GM19467 (cell line): Measurements from ENCODE around the gene JPH4.
A peak's percentile ranks its signal among the peaks of the same experiment; 100 is the strongest.

Experiments used
- ATAC-seq: cut with Tn5 transposase; IDR thresholded peaks from one replicate; pipeline ENCODE4 v1.9.1; 2021; ENCODE audit warnings: mild to moderate bottlenecking, moderate library complexity; ENCODE audit not compliant: unreplicated experiment

The JPH4 gene

GRCh38 chr14:23580948-23581281, 2.3 kb upstream of the JPH4 start:
- ATAC-seq, result no peak

GRCh38 chr14:23580152-23580926, 1.7 kb upstream of the JPH4 start:
- ATAC-seq, result no peak

DNA sequence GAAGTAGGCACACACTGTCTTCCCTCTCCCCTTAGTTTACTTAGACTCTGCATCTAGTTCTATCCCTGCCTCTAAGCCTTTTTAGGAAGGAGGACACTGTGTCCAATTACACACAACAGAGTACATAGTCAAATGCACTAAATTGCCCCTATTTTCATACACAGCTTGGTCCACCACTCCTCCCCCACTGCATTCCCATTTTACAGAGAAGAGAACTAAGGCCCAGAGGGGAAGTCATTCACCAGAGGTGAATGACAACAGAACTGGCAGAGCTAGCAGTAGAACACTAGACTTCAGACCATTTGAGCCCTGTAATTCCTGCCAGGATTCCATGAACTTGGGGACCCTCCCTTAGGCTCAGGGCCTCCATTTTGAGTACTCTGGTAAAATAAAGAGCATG, 1.1 kb upstream of the JPH4 start:
- no peak for ATAC-seq

DNA sequence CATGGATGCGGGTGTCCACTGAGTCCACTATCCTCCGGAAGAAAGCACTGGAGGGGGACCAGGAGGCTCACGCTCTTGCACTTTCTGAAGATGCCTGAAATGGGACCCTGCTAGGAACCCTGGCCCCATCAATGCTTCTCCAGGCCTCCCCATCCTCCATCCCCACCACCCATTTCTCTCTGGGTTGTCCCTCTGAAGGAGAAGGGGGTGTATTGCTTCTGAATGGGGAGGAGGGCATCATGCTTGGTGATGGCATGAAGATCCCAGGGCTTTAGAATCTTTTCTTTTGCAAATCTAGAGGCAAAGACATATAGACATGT, 681 bp upstream of the JPH4 start:
- no peak for ATAC-seq

- no peak for ATAC-seq
Measured at GRCh38 chr14:23577710-23578392, 739 bp downstream of the JPH4 start.

DNA sequence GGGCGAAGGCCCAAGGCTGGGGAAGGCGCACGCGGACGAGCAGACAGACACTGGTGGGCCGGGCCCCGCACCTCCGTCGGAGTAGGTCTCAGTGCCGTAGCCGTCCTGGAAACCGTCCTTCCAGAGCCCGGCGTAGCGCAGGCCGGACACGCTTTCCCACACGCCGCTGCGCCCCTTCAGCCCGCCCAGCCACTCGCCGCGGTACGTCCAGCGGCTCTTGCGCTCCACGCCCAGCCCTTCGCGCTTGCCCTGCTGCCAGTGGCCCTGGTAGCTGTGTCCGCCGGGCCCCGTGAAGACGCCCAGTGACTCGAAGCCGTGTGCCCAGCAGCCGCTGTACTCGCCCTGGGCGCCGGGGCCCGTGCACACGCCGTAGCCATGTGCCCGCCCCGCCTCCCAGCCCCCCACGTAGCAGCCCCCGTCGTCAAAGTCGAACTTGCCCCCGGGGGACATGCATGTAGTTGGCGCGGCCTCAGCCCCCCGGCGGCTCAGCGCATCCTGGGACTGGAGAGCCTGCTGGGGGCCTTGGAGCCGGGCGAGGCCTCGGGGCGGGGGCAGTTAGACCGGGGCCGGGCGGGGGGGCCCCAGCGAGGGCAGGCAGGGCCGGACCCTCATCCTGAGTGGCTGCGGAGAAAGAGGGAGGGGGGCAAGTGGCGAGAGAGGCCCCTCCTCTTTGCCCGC, 1.4 kb downstream of the JPH4 start:
- no peak for ATAC-seq

GRCh38 chr14:23573384-23574015, 5.1 kb downstream of the JPH4 start:
- ATAC-seq, result no peak

- ATAC-seq, result no peak
Measured at GRCh38 chr14:23572836-23573235, 5.8 kb downstream of the JPH4 start.

GRCh38 chr14:23572524-23572828, 6.1 kb downstream of the JPH4 start:
- no peak for ATAC-seq

DNA sequence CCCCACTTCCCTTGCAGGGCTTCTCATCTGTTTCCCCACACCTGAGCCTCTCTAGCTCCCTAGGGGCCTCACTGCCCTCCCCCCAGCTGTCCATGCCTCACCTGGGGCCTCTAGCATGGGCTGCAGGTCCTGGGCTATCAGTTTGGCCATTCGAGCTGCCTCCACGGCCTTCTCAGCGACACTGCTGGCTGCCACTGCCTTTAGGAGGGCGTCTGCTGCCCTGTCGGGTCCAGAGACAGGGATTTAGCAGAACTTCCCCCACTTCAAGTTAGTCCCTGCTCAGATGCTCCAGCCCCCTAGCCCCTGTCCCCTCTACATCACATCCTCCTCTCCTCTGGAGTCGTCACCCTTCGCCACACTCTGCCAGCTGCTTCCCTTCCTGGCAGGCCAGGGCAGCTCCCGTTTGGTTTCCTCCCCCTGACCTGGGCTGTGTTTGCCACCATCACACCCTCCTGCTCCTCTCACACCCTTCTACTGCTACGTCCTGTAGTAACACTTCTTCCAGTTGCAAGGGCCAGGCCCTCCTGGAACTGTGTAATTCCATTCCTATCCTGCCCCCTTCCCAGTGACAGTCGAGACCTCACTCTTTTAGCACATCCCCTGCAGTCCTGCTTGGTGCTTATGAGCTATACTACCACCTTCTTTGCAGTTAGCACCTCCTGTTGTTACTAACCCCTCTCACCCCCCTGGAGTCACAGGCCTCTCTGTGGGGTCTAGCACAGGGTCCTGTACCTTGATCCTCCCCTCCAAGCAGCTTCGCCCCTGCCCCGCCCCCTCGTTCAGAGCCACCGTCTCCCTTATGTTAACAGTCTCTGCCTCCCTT, 6.7 kb downstream of the JPH4 start:
- no peak for ATAC-seq

GRCh38 chr14:23570806-23571483, 7.6 kb downstream of the JPH4 start:
- no peak for ATAC-seq

DNA sequence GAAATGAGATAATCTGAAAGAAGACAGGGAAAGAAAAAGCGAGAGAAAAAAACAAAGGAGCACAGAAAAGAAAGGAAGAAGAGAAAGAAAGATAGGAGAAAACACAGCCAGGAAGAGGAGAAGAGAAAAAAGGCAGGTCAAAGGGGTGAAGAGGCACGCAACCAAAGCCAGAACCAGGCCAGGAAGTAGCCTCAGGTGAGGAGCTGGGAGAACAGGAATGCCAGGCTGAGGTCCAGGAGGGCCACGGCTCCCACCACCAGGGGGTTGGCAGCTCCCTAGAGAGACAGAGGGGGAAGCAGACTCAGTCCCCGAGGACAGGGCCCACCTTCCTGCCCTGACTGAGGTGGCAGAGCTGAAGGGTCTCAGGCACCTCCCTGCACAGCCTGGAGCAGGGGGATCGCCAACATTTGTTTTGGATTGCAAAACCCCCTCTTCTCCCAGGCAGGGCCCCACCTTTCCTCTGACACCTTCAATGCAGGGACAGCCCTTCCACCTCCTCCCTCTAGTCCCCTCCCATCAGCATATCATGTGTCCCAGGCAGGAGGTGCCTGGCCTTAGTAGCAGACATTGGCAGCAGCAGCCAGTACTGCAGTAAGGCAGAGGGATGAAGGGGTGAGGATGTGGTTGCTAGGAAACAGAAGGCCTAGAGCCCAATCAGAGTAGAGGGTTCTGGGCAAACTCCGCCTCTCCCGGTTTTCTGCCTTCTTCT, 9.0 kb downstream of the JPH4 start:
- ATAC-seq, result no peak

GRCh38 chr14:23568600-23569331, 9.8 kb downstream of the JPH4 start:
- no peak for ATAC-seq

GRCh38 chr14:23568021-23568599, 10.5 kb downstream of the JPH4 start:
- ATAC-seq, result no peak

DNA sequence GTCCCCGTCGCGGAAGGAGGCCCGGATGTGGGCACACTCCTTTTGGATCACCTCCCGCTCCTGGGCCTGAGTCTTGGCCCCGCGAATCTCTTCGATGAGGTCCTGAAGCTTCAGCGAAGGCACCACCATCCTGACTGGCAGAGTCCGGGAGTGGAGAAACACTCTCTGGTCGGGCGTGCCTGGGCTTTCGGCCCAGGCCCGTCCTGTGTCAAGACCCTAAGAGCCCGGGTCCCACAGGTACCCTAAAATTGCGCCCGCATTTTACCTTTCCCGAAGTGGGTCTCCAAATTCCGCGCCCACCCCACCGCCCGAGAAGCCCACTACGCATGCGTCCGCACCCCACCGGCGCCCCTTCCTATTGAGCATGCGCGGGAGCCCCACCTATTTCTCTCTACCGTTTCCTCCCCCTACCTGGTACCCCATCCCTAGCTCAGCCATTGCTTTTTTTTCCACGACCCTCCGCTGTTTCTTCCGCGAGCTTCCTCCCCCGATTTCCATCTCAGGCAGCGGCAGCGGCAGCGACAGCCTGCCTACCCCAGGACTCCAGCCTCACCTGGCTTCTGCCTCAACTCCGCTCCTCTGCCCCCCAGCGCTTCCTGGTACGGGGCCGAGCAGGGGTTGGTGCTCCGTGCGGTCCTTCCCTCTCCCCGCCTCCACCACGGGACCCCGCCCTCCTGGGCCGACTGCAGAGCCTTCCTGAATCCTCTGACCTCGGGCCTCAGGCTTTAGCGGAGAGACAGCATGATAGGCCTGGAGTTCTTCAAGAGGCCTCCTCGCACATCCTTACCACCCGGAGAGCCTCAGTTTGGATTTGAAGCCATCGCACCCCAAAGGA, 11.2 kb downstream of the JPH4 start, which contains the start of gene AP1G2:
Gene AP1G2, minus strand, starts transcription at position 606 of the 835 bp plus-strand sequence. Its CDS starts 477 bp downstream, at position 129.
- peak; percentile 87 for ATAC-seq

DNA sequence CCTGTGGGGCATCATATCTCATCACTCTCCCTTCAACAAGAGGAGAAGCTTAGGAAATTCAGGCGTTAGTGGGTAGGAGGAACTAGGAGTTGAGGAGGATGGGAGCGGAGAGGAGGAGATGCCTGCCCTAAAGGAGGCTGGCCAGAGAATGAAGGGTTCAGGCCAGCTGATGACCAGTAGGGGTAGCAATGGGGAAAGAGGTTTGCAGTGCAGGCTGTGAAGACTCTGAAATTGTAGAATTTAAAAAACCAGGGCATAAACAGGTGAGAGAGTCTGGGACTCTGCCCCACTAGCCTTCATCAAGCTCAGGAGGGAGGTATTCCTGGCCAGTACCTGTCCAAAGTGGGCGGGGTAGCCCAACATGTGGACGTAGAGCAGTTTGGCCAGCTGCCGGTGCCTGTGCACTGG, 11.8 kb downstream of the JPH4 start:
- peak; percentile 13 for ATAC-seq

GRCh38 chr14:23566112-23566777, 12.3 kb downstream of the JPH4 start:
- ATAC-seq, result no peak
